Activated T-cell treated with anti-CD3 and anti-CD28 coated beads for 48 hours (primary cell): ENCODE data around the gene ADARB1.
A peak's percentile ranks its signal among the peaks of the same experiment; 100 is the strongest.
"Not testable (repeated sequence)": the region's sequence is repeated elsewhere in the genome, so short reads cannot be mapped to it uniquely, and the experiment has no call there.

Experiments used
- DNase-seq: peaks from one replicate; pipeline ENCODE4 v3.0.0-alpha.2; 2020; ENCODE audit warnings: low read depth

The ADARB1 gene

GRCh38 chr21:45117314-45117713 lies 42.9 kb downstream of the ADARB1 start:
- DNase-seq: no peak

DNA sequence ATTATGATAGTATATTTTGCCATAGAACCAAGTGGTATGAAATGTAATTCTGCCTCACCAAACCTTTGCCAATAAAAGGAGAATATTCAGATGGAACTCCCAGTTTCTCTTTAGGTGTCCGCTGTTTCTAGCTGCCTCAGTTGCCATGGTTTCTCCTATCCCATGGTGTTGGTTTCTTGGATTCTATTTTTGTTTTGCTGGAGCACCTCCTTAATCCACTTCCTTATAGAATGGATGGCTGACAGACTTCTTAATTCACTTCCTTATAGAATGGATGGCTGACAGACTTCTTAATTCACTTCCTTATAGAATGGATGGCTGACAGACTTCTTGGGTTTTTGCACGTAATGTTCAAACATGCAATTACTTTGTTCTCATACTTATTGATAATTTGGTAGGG lies 43.7 kb downstream of the ADARB1 start:
- DNase-seq: no peak

GRCh38 chr21:45119812-45120211 lies 45.4 kb downstream of the ADARB1 start:
- DNase-seq: no peak

- no peak for DNase-seq
Measured at GRCh38 chr21:45120975-45121374, 46.6 kb downstream of the ADARB1 start.

- DNase-seq: no peak
Measured at GRCh38 chr21:45122030-45122429, 47.6 kb downstream of the ADARB1 start.

DNA sequence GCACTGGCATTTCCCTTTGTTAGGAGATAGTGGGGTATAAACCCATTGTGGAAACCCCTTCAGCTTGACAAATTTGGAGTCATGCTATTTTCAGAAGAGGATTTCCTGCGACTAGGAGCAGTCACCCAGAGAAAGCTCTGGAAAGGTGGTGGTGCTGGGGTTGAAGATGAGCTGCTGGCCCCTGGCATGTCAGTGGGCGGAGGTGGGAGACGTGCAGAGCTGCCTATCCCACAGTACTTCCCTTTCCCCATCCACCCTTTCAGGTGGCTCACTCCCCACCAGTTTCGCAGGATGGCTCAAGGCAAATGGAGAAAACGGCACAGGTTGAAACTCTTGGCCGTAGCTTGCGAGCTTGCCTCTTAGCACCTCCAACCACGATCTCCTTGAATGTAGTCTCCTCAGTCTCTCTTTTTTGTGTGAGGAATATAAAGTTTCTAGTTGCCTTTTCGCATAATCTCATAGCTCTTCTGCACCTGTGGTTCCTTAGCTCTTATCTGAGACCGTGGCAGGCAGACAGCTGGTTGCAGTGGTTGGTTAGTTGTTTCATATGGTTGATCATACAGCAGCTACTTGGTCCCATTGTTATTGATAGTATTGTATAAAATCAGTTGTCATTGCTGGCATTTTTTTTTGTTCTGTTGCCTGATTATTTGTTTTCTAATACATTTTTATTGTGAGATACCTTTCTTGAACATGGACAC lies 48.2 kb downstream of the ADARB1 start:
- DNase-seq: no peak

- DNase-seq: no peak
Measured at GRCh38 chr21:45123440-45123839, 49.1 kb downstream of the ADARB1 start.

GRCh38 chr21:45124596-45124995 lies 50.2 kb downstream of the ADARB1 start:
- no peak for DNase-seq

DNA sequence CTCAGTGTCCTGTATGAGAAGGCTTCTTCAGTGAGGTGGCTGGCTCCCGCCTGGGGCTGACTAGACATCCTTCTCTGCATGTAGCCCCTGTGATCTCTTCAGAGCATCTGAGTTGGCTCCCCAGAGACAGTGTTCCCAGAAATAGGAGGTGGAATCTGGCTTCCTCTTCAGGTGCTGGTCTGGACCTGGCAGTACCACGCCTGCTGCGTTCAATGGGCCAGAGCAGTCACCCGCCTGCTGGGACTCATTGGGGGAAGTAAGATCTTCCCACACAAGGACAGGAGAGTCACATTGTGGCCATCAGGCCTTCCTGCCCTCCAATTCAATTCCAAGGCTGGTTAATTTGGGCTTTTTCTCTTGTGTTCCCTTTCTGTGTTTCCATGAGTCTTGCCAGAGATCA lies 51.0 kb downstream of the ADARB1 start:
- DNase-seq: no peak

- no peak for DNase-seq
Measured at GRCh38 chr21:45126204-45126626, 51.8 kb downstream of the ADARB1 start.

GRCh38 chr21:45126983-45127382 lies 52.6 kb downstream of the ADARB1 start:
- DNase-seq: no peak

GRCh38 chr21:45127937-45128336 lies 53.6 kb downstream of the ADARB1 start:
- DNase-seq: no peak

GRCh38 chr21:45128613-45129188 lies 54.3 kb downstream of the ADARB1 start:
- peak; percentile 67 for DNase-seq

DNA sequence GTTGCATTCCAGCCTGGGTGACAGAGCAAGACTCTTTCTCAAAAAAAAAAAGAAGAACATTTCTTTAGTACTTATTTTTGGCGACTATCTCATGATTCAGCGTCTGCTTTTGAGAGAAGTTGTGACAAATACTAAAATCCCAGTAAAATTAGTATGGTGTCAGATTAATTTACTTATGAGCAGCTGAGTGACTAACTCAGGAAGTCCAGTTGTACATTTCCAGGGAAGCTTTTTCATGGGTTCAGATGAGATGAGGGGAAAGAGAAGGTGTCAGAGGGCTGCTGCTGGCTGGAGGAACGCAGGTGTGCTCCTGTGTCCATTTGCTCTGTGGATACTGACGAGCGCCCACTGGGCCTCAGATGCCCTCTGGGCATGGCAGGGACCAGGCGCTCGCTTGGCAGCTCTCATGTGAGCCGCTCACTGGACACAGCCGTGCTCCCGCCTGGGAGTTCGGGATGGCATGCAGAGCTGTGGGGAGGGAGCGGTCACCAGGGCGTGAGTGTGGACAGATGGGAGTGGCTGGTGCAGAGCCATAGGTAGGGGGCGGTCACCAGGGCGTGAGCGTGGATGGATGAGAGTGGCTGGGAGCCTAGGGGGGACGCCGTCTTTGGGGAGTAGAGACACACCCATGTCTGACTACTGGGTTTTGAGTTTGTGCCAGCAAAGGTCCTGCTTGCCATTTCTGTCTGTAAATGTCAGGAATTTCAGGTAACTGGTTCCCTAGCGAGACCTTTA lies 55.0 kb downstream of the ADARB1 start:
- no peak for DNase-seq

DNA sequence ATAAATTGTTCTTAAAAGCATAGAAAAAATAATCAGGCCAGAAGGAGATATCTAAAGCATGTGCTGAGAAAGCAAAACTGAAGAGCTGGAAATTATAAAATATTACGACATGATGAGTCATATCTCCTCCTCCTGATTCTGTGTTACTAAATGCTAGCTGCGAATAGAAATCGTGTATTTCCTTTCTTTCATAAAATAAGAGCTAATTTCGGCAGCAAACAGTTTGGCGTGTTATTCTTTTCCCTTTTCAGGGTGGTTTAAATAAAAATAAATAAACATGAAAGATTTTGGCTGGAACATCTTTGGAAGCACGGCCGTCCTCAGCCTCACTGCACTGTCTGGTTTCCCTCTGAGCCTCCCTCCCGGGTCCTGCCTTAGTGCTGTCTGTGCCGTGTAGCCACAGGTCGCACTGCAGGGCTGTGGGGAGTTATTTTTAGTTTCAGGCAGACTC lies 56.0 kb downstream of the ADARB1 start:
- no peak for DNase-seq

- DNase-seq: no peak
Measured at GRCh38 chr21:45131537-45131999, 57.2 kb downstream of the ADARB1 start.

GRCh38 chr21:45132841-45133573 lies 58.6 kb downstream of the ADARB1 start:
- no peak for DNase-seq

DNA sequence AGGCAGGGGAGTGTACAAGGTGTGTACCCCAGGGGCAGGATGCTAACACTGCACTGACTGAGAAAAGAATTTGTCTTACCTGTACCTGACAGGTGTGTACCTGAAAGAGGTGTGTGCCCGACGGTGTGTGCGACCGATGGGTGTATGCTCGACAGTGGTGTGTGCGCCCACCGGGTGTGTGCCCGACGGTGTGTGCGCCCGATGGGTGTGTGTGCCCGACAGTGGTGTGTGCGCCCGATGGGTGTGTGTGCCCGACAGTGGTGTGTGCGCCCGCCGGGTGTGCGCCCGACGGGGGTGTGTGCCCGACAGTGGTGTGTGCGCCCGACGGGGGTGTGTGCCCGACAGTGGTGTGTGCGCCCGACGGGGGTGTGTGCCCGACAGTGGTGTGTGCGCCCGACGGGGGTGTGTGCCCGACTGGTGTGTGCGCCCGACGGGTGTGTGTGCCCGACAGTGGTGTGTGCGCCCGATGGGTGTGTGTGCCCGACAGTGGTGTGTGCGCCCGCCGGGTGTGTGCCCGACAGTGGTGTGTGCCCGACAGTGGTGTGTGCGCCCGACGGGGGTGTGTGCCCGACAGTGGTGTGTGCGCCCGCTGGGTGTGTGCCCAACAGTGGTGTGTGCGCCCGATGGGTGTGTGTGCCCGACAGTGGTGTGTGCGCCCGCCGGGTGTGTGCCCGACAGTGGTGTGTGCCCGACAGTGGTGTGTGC lies 59.3 kb downstream of the ADARB1 start:
- DNase-seq: not testable (repeated sequence)

GRCh38 chr21:45134279-45135076 lies 60.1 kb downstream of the ADARB1 start:
- DNase-seq: no peak

- DNase-seq: no peak
Measured at GRCh38 chr21:45135122-45135521, 60.7 kb downstream of the ADARB1 start.

- DNase-seq: no peak
Measured at GRCh38 chr21:45135868-45136267, 61.5 kb downstream of the ADARB1 start.
